GM21619 (cell line): Measurements from ENCODE around the gene CECR2.
"Not testable (repeated sequence)": the region's sequence is repeated elsewhere in the genome, so short reads cannot be mapped to it uniquely, and the experiment has no call there.

Experiments used
- ATAC-seq: cut with Tn5 transposase; IDR thresholded peaks from one replicate; pipeline ENCODE4 v1.9.1; 2021; ENCODE audit not compliant: unreplicated experiment

The CECR2 gene

GRCh38 chr22:17566016-17566687, 196.9 kb downstream of the CECR2 start:
- ATAC-seq = not testable (repeated sequence)

- ATAC-seq = no peak
These were observed 197.5 kb downstream of the CECR2 start for GRCh38 chr22:17566776-17567175.

GRCh38 chr22:17569971-17570511, 200.8 kb downstream of the CECR2 start:
- no peak for ATAC-seq

GRCh38 chr22:17570851-17571631, 201.8 kb downstream of the CECR2 start:
- no peak for ATAC-seq

GRCh38 chr22:17575151-17575550, 205.9 kb downstream of the CECR2 start:
- no peak for ATAC-seq

- ATAC-seq = no peak
These were observed 206.4 kb downstream of the CECR2 start for GRCh38 chr22:17575681-17576080.

GRCh38 chr22:17576470-17576869, 207.2 kb downstream of the CECR2 start:
- no peak for ATAC-seq

- no peak for ATAC-seq
These were observed 209.0 kb downstream of the CECR2 start for GRCh38 chr22:17578136-17578754.

GRCh38 chr22:17579535-17579981, 210.3 kb downstream of the CECR2 start:
- no peak for ATAC-seq

- no peak for ATAC-seq
These were observed 211.3 kb downstream of the CECR2 start for GRCh38 chr22:17580441-17581031.

GRCh38 chr22:17581056-17581455, 211.8 kb downstream of the CECR2 start:
- ATAC-seq = no peak

- ATAC-seq = no peak
These were observed 212.4 kb downstream of the CECR2 start for GRCh38 chr22:17581631-17582030.

GRCh38 chr22:17583151-17583550, 213.9 kb downstream of the CECR2 start:
- no peak for ATAC-seq

GRCh38 chr22:17586831-17587440, 217.7 kb downstream of the CECR2 start:
- no peak for ATAC-seq

- ATAC-seq = no peak
These were observed 218.4 kb downstream of the CECR2 start for GRCh38 chr22:17587629-17588028.

- ATAC-seq = no peak
These were observed 219.3 kb downstream of the CECR2 start for GRCh38 chr22:17588606-17589005.

- ATAC-seq = no peak
These were observed 220.6 kb downstream of the CECR2 start for GRCh38 chr22:17589810-17590375.

GRCh38 chr22:17590586-17590985, 221.3 kb downstream of the CECR2 start:
- no peak for ATAC-seq

GRCh38 chr22:17592201-17592600, 222.9 kb downstream of the CECR2 start:
- ATAC-seq = no peak

- no peak for ATAC-seq
These were observed 227.0 kb downstream of the CECR2 start for GRCh38 chr22:17596226-17596625.

GRCh38 chr22:17597217-17597616, 228.0 kb downstream of the CECR2 start:
- no peak for ATAC-seq
